ENCODE measurements around the gene AAK1.
A peak's percentile ranks its signal among the peaks of the same experiment; 100 is the strongest.
"Not testable (repeated sequence)": the region's sequence is repeated elsewhere in the genome, so short reads cannot be mapped to it uniquely, and the experiment has no call there.

AAK1 gene

DNA sequence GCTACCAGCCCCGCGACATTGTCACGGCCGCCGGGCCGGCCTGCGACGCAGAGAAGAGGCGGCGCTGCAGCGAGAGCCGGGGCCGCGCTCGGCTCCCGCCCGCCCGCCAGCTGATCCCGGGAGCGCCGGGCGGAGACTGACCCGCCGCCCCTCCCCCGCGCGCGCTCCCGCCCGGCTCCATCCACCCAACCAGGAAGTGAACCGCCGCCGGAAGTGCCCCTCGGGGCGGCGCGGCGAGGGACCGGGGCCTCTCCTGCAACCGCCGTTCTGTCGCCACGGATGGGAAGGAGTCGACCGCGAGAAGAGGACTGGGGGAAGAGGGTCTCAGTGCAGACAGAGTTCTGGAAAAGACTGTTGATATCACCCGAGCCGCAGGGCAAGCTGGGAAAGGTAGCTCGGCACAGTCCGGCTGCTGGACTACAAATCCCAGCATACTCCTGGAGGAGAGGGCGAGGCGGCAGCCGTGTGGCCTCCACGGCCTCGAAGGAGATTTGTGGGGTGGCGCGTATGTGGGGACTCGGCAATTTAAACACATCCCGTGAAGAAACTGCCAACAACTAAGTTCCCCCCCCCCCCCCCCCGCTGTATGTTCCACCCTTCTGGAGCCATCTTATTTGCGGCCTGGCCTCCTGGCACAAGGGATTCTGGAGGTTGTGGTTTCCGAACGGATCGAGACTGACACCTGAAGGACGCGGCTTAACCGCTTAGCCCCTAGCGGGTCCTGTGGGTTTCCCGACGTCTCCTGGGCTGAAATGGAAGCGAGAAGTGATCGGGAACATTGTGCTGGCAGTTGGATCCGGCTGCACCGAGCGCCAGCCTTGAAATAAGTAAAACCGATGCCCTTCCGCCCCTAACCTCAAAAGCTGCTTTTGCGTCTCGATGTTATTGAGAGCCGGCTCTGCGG is at the start of gene AAK1:
Gene AAK1 (minus strand): TSS at position 138 of the 904 bp plus-strand sequence. CDS start 699 bp downstream, outside the sequence.
- DNase-seq (ENCODE audit: low read depth): peak; percentile 58

DNA sequence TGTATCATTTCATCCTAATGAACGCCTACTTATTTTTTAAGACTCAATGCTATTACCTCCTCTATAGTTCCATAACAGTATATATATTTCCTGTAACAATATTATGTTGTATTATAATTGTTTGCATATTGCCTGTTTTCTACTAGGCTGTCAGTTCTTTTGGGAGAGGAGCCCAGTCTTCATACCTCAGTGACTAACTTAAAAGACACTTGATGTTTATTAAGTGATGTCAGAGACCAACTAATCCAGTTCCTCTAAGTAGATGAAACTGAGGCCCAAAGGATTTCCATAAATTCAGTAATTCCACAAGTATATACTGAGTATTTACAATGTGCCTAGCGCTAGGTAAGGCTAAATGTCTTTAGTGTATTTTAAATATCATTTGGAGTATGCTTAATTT is 48.9 kb upstream of the AAK1 start:
- peak; percentile 48 for DNase-seq (ENCODE audit: low read depth)

DNA sequence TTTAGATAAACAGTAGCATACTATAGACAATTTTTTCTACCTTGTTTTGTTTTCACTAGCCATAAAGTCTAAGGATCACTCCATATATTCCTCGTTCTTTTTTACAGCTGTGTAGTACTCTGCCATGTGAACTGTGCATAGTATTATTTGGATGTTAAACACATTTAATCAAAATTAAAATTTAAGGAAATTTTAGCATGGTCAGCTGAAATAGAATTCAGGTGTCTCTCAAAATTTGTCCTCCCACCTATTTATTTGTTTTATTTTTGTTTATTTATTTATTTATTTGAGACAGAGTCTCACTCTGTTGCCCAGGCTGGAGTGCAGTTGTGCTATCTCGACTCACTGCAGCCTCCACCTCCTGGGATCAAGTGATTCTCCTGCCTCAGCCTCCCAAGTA is 46.4 kb upstream of the AAK1 start:
- DNase-seq (ENCODE audit: low read depth): no peak

DNA sequence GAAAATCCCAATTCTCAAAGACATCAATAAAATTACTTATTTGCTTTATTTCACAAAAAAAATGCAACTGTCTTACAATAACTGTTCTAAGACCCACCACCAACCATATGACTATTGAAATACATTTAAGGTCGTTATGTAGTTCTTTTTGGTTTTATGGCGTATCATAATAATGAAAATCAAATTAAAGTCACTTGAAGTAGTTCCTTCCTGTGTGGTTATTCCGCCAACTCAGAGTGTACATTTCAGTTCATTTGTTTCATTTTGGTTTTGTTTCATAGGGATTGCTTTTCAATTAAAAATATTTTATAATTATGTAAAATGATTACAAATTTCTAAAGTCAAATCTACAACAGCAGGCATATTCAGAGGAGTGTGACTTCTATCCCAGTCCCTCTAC is 45.9 kb upstream of the AAK1 start:
- no peak for DNase-seq (ENCODE audit: low read depth)

DNA sequence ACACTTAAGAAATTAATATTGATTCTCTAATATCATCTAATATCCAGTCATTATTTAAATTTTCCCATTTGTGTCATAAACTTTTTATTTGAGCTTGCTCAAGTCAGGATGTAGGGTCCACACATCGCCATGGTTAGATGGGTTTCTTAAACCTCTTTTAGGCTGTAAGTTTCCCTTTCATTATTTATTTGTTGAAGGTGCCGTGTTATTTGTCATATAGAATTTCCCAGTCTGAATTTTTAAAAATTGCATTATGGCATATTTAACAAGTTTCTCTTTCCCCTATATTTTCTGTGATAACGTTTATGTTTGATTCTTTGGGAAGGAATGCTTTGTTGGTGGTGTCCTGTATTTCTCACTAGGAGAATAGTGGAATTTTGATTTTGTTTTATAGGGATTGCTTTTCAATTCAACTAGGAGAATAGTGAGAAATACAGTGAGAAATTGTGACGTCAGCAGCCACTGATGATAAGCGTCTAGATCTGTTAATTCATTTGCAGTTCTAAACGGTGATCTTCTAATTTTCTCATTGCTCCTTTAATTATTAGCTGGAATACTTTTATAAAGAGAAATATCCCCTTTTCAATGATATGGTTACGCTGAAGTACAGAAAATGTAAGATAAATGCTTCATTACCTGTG is 44.6 kb upstream of the AAK1 start:
- no peak for DNase-seq (ENCODE audit: low read depth)

DNA sequence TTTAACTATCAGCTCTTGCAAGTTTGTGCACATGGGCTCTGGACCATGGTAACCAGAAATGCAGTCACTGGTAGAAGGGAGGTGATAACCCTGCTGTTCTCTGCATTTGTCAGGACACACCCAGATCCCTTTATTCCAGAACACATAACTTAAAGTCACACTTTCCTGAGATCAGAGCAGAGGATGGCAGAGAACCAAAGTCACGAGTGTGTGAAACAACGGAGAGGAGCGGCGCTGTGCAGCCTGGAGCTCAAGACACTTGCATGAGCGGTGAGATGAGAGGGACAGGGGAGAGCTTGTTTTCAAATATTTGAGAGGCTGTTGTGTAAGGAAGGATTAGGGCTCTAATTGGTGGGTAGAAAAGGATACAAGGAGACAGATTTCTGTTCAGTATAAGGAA is 43.3 kb upstream of the AAK1 start:
- DNase-seq (ENCODE audit: low read depth): no peak

DNA sequence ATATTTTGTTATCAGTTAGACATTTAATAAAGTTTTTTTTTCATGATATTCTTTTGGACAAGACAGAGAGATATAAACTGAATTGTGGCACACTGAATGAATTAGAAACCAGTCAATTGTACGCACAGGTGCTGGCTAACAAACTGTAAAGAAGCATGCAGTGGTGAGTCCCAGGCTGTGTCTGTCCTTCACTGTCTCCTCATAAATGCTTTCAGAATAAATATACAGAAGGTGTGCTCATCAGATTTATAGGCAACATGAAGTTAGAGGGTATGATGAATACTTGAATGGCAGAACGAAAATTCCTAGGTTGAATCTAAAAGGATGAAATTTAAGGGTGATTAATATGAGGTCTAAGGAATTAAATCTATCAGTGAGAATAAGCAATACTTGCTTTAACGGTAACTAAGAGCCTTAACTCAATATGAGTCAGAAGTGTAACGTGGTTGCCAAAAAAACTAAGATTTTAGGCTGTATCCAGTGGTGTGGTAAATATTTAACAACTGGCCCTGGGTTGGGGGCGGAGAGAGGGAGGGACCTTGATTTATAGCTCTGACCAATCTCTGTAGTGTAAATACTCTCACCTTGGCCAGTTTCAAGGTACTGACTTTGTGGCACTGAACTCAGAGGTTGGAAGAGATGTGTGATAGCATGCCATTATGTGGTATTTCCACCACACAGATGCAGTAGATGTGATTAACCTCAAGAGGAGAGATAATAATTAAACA is 41.9 kb upstream of the AAK1 start:
- no peak for DNase-seq (ENCODE audit: low read depth)

DNA sequence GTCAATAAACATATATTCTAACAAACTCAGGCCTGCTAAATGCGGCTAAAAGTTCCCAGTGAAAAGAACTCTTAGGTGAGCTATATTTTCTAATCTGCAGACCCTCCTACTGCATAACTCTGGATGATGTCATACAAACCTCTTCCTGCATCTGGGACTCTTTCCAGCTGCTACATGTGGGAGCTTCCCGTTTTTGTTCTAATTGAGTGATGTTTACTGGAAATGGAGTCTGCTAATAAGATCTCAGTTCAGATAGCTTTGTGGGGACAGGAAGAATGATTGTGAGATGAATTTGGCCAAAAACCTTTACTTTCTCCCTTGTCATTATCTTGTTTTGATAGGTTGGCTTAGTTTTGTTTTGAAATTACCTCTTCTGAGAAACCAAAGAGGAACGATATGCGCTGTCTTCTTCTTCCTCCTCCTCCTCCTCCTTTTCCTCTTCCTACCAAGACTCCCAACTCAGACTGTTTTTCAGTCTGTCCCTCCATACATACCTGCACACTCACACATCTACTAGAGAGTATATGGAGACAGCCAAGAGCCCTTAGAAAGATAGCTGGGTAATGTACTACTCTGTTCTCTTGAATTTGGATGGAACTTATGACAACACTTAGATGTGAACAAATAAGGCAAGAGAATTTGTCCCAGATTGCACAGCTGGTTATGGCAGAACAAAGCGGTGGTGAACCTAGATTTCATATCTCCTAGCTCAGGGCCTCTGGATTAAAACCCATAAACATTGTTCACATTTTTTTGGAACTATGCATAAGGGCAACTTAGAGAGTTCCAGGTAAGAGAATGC is 39.8 kb upstream of the AAK1 start:
- DNase-seq (ENCODE audit: low read depth): no peak

DNA sequence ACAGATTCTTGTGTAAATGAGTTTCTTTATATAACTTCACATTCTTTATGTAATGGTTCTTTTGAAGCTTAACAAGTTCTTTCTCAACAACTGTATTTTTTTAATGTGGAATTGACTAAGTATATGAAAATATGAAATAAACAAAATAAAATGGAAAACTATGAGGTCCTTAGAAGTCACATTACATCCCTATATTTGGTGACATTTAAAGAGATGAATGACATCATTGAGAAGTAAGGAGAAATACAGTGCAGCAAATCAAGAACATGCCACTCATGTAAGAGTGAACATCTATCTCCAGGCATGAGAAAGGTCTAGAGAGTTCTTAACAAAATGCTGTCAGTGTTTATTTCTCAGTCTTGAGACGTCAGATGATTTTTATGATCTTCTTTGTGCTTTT is 39.0 kb upstream of the AAK1 start:
- no peak for DNase-seq (ENCODE audit: low read depth)

DNA sequence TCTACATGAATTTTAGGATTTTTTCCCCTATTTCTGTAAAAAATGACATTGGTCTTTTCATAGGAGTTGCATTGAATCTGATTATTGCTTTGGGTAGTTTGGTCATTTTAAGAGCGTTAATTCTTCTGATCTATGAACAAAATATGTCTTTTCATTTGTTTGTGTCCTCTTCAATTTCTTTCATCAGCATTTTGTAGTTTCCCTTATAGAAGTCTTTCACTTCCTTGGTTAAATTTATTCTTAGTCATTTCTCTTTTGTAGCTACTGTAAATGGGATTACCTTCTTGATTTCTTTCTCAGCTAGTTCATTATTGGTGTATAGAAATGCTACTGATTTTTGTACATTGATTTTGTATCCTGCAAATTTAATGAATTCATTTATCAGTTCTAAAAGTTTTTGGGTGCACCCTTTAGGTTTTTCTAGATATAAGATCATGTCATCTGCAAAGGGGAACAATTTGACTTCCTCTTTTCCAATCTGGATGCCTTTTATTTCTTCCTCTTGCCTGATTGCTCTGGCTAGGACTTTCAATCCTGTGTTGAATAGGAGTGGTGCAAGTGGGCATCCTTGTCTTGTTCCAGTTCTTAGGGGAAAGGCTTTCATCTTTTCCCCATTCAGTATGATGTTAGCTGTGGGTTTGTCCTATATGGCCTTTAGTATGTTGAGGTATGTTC is 36.6 kb upstream of the AAK1 start:
- DNase-seq (ENCODE audit: low read depth): no peak

DNA sequence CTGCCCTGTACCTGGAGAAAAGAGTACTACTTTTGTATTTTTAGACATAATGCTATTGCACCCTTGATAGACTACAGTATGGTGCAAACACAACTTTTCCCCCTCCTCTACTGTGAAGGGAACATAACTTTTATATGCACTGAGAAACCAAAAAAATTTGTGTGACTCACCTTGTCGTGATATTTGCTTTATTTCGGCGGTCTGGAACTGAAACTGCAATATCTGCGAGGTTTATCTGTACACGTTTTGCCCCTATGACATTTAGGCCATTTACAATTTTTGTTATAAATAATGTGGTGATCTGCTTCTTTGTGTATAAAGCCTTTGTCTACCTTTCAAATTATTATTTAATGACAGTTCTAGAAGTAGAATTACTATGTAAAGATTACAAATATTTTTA is 34.4 kb upstream of the AAK1 start:
- DNase-seq (ENCODE audit: low read depth): no peak

DNA sequence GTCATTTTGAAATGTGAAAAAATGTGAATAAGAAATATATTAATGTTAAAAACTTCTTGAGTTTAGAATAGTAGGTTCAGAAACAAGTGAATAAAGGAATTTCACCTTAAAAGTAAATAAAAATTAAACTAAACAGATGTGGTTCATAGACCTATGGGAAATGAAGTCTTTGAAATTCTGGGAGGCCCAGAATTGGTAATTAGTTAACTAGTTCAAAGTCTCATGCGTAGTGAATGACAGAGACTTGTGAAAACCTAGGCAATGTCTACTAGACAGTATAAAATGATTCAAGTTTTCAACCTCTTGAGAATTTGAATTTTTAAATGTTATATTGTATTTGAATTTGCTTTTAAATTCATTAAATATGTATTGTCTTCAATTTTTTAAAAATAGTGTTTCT is 32.6 kb upstream of the AAK1 start:
- DNase-seq (ENCODE audit: low read depth): no peak

DNA sequence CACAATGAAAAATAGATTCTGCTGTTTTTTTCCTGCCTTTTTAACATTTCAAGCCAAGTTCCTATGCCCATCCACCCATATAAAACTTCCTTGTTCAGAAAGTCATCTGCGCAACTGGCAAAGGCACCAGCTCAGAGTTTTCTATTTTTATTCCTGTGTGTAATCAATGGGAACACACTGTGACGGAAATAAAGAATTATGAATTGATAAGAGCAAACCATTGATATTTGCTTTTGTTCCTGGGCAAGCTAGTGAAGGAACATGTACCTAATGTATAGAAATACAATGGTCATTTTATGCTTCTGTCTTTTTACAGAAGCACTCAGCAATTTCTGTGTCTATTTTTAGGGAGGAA is 30.8 kb upstream of the AAK1 start:
- no peak for DNase-seq (ENCODE audit: low read depth)

DNA sequence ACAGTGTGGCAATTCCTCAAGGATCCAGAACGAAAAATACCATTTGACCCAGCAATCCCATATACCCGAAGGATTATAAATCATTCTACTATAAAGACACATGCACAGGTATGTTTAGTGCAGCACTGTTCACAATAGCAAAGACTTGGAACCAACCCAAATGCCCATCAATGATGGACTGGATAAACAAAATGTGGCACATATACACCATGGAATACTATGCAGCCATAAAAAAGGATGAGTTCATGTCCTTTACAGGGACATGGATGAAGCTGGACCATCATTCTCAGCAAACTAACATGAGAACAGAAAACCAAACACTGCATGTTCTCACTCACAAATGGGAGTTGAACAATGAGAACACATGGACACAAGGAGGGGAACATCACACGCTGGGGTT is 29.6 kb upstream of the AAK1 start:
- not testable (repeated sequence) for DNase-seq (ENCODE audit: low read depth)

DNA sequence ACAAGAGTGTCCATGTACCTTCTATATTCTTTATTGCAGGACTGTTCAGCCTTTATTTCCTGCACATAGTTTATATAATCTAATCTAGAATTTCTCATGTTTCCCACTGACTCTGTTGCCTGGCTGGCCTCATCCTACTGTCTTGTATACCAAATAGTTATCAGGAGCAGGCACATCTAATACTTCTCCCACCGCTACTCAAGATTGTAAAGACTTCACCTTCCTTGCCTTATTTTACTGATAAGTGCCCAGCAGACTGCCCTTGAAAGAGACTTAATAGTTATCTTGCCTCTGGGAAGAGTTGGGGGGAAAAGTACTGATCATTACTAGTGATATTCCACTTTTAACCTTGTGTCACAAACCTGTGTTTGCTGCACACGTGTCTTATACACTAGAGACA is 26.1 kb upstream of the AAK1 start:
- no peak for DNase-seq (ENCODE audit: low read depth)

DNA sequence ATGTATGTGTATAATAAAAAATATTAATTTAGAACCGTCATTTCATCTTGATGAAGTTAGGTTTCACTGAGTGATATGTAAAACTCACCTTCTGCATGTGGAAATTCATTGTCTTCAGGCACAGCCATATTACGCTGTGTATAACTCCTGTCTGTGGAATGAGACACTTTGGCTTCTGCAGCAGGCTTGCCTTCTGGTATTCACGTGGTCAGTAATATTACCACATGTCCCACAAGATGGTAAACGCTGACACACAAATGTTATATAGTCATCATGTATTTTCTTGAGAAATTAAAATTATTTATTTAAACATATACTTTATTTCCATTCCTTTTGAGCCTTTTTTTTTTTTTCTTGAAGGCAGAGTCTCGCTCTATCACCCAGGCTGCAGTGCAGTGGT is 25.1 kb upstream of the AAK1 start:
- no peak for DNase-seq (ENCODE audit: low read depth)

DNA sequence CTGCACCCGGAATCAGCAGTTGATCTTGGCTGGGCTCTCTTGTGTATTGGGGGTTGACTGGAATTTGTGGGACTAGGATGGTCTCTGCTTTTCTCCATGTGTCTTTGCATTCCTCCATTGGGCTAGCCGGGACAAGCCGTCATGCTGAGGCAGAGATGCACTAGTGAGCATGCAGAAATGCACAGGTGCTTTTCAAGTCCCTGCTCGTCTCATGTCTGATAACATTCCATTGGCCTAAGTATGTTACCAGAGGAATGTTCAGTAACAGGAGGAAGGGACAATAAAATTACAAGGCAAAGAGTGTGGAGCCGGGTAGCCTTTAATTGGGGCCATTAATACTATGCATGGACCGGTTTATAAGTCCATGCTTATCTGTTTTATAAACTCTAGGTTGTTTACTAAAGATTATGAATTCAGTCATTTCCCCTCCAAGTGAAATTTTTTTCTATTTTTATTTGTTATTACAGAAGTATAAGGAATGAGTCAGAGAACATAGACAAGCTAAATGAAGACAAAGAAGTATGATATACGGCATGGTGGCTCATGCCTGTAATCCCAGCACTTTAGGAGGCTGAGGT is 24.4 kb upstream of the AAK1 start:
- DNase-seq (ENCODE audit: low read depth): no peak

DNA sequence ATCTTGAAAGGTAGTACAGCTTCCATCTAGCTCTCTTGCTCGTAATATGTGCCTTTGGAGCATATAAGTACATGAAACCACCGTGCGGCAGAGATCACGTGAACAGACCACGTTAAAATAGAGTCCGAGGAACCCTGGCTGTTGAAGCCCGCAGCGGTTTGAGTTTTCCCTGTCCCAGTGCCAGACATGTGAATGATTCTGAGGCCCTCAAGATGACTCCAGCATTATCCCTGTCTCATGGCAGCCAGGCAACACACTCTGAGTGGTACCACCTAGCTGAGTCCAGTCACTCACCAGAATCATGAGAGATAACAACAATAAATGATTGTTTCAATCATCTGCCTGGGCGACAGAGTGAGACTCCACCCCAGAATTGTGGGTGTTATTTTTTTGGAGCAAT is 21.6 kb upstream of the AAK1 start:
- DNase-seq (ENCODE audit: low read depth): no peak

DNA sequence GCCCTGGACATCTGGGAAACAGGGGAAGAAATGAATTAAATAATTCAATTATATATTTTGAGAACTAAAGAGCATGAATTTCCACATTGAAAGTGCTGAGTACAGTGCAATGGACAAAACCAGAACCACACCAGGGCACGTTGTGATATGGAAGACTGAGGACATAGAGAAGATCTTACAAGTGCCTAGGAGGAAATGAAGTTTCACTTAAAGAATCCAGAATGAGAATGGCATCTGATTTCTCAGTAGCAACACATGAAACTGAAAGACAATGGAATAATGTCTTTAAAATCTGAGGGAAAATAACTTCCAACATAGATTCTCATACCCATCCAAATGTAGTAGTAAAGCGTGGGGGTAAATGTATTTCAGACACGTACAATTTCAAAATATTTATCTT is 20.3 kb upstream of the AAK1 start:
- DNase-seq (ENCODE audit: low read depth): no peak

DNA sequence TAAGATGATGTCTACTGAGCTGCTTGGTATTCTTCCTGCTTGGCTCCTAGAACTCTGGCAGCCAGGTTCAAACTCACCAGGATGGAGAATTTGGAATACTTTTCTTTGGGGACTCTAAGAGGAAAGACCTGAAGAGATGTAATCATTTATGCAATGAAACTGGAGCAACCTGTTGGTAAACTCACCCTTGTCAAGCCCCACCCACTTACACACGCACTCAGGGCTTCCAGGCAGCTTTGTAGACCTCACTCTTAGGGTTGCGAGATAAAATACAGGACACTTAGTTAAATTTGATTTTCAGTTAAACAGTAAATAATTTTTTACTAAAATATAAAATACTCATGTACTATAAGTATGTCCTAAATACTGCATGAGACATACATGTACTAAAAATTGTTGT is 19.0 kb upstream of the AAK1 start:
- DNase-seq (ENCODE audit: low read depth): not testable (repeated sequence)

DNA sequence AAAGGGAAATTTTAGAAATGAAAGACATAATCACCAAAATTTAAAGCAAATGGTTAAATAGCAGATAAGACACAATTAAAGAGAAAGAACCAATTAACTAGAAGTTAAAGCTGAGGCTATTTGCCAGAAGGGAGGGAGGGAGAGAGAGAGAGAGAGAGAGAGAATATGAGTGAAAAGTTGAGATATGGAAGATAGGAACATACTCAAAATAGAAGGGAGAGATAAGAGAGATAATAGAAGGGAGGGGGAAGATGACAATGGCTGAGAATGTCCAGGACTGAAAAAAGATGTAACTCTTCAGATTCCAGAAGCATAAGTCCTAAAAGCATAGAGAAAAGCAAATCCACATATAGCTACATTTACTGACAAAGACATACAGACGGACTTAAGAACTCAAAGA is 17.1 kb upstream of the AAK1 start:
- DNase-seq (ENCODE audit: low read depth): no peak

Measured in GM04503 (cell line).